RKO (cell line): ENCODE data around the gene COMMD1.
"Not testable (repeated sequence)": the region's sequence is repeated elsewhere in the genome, so short reads cannot be mapped to it uniquely, and the experiment has no call there.

Experiments used
- DNase-seq: peaks from one replicate; pipeline ENCODE4 v3.0.0-alpha.2; 2016; ENCODE audit warnings: low spot score

Gene COMMD1

DNA sequence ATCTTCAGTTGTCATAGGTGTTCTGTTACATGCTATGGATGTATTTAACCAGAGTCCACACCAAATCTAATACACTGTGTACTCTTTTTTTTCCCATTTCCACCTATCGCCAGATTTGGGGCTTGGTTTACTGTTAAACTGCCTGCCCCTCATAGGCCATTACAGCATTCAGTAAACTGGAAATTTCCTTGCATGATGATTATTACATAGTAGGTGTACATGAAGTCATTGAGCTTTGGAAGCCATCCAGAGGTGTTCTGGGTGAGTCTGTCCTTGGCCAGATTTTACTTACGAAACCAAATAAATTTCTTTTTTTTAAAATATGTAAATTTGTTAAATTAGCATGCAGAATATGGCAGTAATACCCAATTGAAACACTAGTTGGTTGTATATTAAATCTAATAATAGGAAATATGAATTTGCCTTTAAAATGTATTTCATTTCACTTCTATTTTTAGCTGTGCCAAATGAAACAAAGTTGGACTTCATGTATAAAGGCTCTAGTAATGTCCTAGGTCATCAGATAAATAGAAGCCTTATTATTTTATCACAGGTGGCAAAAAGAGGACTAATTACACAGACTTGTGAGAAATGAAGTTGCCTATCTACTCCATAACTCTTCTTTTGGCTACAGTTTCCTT lies 60.7 kb downstream of the COMMD1 start:
- no peak for DNase-seq

DNA sequence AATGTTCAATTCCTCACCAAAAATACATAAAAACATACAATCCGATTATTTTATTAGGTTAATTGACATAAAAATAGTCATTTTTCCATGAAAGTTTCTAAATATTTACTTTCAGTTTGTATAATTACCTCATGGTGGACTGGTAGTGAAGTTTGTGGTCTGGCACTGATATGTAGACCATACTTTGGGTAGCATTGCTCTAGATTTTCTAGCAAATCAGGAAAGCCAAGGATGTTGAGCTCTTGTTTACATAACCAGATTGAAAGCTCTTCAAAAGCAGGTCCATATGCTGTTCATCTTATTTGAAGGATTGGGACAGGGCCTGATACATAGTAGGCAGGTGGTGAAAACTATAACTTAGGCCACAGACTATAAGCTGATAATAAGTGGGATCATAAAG lies 61.8 kb downstream of the COMMD1 start:
- DNase-seq, result no peak

DNA sequence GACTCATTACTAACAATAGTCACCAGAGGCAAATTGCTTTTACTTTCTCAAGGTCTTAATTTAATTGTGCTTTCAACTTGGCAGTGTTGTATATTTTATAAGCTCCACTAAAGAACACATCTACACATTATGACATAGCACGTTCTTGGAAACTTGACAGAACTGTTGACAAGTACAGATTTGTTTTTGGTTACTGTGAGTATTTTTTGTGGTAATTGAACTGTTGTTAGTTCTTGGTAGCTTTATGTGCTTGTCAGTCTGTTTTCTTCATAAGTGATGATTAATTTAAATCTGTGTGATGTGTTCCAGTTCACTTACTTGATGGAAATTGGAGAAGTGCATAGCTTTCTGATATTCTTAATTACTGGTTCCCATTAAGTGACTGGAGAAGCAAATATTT lies 63.9 kb downstream of the COMMD1 start:
- no peak for DNase-seq

GRCh38 chr2:61970807-61971556 lies 65.5 kb downstream of the COMMD1 start:
- no peak for DNase-seq

GRCh38 chr2:61978522-61978921 lies 73.0 kb downstream of the COMMD1 start:
- no peak for DNase-seq

- DNase-seq, result no peak
Measured at GRCh38 chr2:61980758-61981157, 75.3 kb downstream of the COMMD1 start.

DNA sequence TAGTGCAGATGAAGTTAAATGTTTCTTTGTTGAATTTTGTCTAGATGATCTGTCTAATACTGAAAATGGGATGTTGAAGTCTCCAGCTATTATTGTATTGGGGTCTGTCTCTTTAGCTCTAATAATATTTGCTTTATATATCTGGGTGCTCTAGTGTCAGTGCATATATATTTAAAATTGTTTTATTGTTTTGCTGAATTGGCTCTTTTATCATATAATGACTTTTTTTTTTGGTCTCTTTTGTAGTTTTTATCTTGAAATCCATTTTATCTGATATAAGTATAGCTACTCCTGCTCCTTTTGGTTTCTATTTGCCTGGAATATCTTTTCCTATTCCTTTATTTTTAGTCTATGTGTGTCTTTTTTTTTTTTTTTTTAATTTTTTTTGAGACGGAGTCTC lies 79.2 kb downstream of the COMMD1 start:
- DNase-seq, result no peak

DNA sequence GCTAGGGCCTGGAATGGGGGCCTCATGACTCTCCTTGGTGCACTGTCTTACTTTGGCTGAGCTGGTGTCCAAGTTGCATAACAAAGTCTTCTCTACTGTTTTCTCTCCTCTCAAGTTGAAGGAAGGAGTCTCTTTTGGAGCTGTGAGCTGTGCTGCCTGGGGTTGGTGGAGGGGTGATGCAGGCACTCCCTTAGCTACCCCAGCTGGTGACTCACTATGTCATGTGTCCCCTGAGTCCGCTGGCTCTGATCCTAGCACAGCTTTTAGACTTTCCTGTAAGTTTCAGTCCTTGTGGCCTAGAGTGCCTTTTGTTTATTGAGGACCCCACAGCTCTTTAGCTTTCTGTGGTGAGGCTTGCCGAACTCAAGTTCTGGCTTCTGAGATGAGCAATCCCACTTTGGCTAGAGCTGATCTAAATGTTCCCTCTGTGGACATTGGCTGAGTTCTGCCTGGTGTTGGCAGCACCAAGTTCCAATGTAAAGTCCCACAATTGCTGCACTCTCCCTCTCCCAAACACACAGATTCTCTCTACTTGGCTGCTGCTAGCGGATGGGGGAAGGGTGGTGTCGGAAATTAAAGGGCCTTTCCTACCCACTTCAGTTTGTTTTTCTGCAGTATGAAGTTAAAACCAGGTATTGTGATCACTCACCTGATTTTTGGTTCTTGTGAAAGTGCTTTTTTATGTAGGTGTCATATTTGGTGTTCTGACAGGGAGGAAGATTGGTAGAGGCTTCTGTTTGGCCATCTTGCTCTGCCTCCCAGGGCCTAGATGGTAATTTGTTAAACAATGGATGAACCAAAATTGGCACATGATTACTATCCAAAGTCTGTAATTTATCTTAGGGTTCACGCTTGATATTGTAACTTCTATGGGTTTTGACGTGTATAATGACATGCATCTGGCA lies 83.2 kb downstream of the COMMD1 start:
- peak; percentile 30 for DNase-seq

DNA sequence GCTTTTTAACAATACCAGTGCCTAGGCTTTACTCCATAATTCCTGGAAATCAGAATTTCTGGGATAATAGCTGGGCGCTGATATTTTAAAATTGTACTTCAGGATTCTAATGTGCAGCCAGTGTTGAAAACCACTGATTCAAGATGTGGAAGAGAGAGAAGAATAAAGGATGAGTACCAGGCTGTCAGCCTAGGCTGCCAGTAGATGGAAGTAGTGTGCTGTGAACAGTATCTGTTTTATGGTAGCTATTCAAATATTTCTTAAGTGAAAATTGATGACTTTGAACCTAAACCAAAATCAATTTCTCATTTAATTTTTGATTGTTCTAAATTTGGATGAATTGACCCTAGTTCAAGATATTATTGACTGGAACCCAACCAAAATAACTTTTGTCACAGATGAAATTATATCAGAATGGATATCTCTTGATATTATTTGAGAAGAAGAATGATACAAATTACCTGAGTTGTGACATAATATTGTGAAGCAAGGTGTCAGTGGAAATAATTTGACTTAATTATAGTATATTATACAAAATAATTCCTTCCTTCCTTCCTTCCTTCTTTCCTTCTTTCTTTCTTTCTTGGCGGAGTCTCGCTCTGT lies 88.0 kb downstream of the COMMD1 start:
- peak; percentile 62 for DNase-seq

- no peak for DNase-seq
Measured at GRCh38 chr2:61994531-61994930, 89.1 kb downstream of the COMMD1 start.

GRCh38 chr2:61995065-61995464 lies 89.6 kb downstream of the COMMD1 start:
- DNase-seq, result no peak

- no peak for DNase-seq
Measured at GRCh38 chr2:61995515-61995914, 90.0 kb downstream of the COMMD1 start.

- no peak for DNase-seq
Measured at GRCh38 chr2:61998426-61998825, 93.0 kb downstream of the COMMD1 start.

GRCh38 chr2:62000538-62000937 lies 95.1 kb downstream of the COMMD1 start:
- DNase-seq, result no peak

DNA sequence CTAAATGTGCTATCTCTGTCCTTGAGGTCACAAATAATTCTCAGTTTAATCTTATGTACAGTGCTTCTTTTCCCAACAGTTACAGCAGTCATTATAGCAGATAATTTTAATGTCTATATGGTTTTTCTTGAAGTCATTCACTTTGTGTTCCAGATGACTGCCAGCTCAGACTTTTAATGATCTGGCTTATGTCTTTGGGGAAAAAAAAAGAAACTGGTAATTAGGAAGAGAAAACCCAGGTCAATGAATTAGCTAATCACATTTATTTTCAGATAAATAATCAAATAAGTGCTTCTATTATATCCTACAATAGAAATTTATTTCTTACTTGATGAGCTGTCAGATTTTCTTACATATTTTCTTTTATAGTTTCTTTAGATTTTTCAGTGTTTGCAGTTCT lies 96.0 kb downstream of the COMMD1 start:
- no peak for DNase-seq

- DNase-seq, result not testable (repeated sequence)
Measured at GRCh38 chr2:62004428-62004827, 99.0 kb downstream of the COMMD1 start.

DNA sequence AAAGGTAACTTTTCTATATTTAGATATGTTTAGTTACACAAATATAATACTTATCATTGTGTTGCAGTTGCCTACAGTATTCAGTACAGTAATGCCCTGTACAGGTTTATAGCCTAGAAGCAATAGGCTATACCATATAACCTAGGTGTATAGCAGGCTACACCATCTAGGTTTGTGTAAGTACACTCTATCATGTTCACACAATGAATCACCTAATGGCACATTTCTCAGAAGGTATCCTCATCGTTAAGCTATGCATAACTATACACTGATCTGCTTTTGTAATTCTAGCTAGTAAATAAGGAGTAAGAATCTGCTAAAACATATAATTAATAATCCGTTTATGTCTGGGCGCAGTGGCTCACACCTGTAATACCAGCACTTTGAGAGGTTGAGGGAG lies 102.1 kb downstream of the COMMD1 start:
- DNase-seq, result no peak

DNA sequence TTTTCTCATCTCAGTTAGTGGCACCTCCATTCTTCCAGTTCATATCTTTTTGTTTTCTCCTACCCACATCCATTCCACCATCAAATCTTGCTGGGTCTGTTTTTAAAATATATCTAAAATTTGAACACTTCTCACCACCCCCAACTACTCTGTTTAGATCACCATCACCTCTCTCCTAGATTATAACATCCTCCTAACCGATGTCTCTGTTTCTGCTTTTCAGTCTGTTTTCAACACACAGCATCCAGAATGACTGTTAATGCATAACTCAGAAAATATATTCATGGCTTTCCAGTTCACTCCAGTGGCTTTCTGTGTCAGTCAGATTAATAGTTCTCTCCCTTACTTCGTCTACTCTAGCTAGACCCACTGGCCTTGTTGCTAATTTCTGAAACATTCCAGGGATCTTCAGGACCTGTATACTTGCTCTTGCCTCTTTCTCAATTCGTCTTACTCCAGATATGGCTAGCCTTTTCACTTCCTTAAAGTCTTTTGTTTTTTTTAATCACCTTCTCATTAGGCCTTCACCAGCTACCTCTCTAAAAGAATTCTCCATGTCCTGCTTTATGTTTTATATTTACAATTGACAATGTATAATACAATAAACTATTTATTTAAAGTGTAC lies 105.3 kb downstream of the COMMD1 start:
- DNase-seq, result no peak

- DNase-seq, result no peak
Measured at GRCh38 chr2:62013641-62014040, 108.2 kb downstream of the COMMD1 start.

- no peak for DNase-seq
Measured at GRCh38 chr2:62014102-62014501, 108.6 kb downstream of the COMMD1 start.

- DNase-seq, result no peak
Measured at GRCh38 chr2:62016957-62017356, 111.5 kb downstream of the COMMD1 start.

GRCh38 chr2:62029910-62030309 lies 124.4 kb downstream of the COMMD1 start:
- no peak for DNase-seq
